ENCODE measurements around the gene MGLL.

The MGLL gene

GRCh38 chr3:127665165-127665564 lies 157.2 kb downstream of the MGLL start:
- no peak overlapping the region for H3K4me3 ChIP-seq (ENCODE audit: low read length)
- no peak for TF ChIP-seq CTCF (conservative IDR thresholded peaks at IDR 0.05; ENCODE audit: low read length)
- DNase-seq (ENCODE audit: low read depth), result no peak

- H3K4me3 ChIP-seq (ENCODE audit: low read length), result no peak overlapping the region
- TF ChIP-seq CTCF (conservative IDR thresholded peaks at IDR 0.05; ENCODE audit: low read length), result no peak
- DNase-seq (ENCODE audit: low read depth), result no peak
Observed at GRCh38 chr3:127663151-127663550, 159.2 kb downstream of the MGLL start.

- DNase-seq (ENCODE audit: low read depth), result no peak
- H3K4me3 ChIP-seq (ENCODE audit: low read length), result no peak overlapping the region
- TF ChIP-seq CTCF (conservative IDR thresholded peaks at IDR 0.05; ENCODE audit: low read length), result no peak
Observed at GRCh38 chr3:127662001-127662469, 160.3 kb downstream of the MGLL start.

GRCh38 chr3:127661600-127661999 lies 160.7 kb downstream of the MGLL start:
- no peak for DNase-seq (ENCODE audit: low read depth)
- no peak for TF ChIP-seq CTCF (conservative IDR thresholded peaks at IDR 0.05; ENCODE audit: low read length)
- H3K4me3 ChIP-seq (ENCODE audit: low read length), result no peak overlapping the region

- no peak for DNase-seq (ENCODE audit: low read depth)
- no peak overlapping the region for H3K4me3 ChIP-seq (ENCODE audit: low read length)
- no peak for TF ChIP-seq CTCF (conservative IDR thresholded peaks at IDR 0.05; ENCODE audit: low read length)
Observed at GRCh38 chr3:127660621-127661251, 161.6 kb downstream of the MGLL start.

GRCh38 chr3:127658234-127658633 lies 164.1 kb downstream of the MGLL start:
- DNase-seq (ENCODE audit: low read depth), result peak; percentile 58
- H3K4me3 ChIP-seq (ENCODE audit: low read length), result no peak overlapping the region
- no peak for TF ChIP-seq CTCF (conservative IDR thresholded peaks at IDR 0.05; ENCODE audit: low read length)

- no peak for TF ChIP-seq CTCF (conservative IDR thresholded peaks at IDR 0.05; ENCODE audit: low read length)
- H3K4me3 ChIP-seq (ENCODE audit: low read length), result no peak overlapping the region
- no peak for DNase-seq (ENCODE audit: low read depth)
Observed at GRCh38 chr3:127656906-127657305, 165.4 kb downstream of the MGLL start.
